Measurements from ENCODE around the gene CPNE6.
"Not testable (repeated sequence)": the region's sequence is repeated elsewhere in the genome, so short reads cannot be mapped to it uniquely, and the experiment has no call there.

GRCh38 chr14:24035769-24036168 is 35.6 kb upstream of the CPNE6 start:
- TF ChIP-seq CTCF (optimal IDR thresholded peaks at IDR 0.05 in 1 of 3, IDR thresholded peaks at IDR 0.05 in 1 of 3, conservative IDR thresholded peaks at IDR 0.05 in 1 of 3; ENCODE audit: extremely low read depth in 1 of 3, insufficient read depth in 2 of 3, low read length in 3 of 3); EZH2 (IDR thresholded peaks at IDR 0.05; ENCODE audit: low read length): not testable (repeated sequence)
